ENCODE measurements around the gene PLEKHG2. TPM values are rescaled to one million over a fixed set of nuclear protein-coding genes. Genes with fewer than 3 reads are reported as not detected.

Gene PLEKHG2
- polyA plus RNA-seq, 12 donors = 26.4 to 86.4 (median 47.0) TPM; not detected in 1

Other genes with a start within 250 kb of the PLEKHG2 start
- gene NCCRP1, start 215.7 kb upstream of the PLEKHG2 start, polyA plus RNA-seq (ENCODE audit: insufficient read length in 12 of 12) = 1 to 10 TPM in 2 of 12 donors, under 1 TPM in 6, not detected in 4; 0.10 to 1.5 (median 0.17) TPM
- gene SYCN, start 208.4 kb upstream of the PLEKHG2 start, polyA plus RNA-seq (ENCODE audit: insufficient read length in 12 of 12) = not detected
- gene IFNL3, start 167.7 kb upstream of the PLEKHG2 start, polyA plus RNA-seq (ENCODE audit: insufficient read length in 12 of 12) = not detected
- gene IFNL4, start 163.8 kb upstream of the PLEKHG2 start, polyA plus RNA-seq (ENCODE audit: insufficient read length in 12 of 12) = under 1 TPM in 2 of 12 donors, not detected in 10; 0.12 to 0.17 TPM
- not detected for gene IFNL2, start 144.3 kb upstream of the PLEKHG2 start, polyA plus RNA-seq (ENCODE audit: insufficient read length in 12 of 12)
- not detected for gene IFNL1, start 116.3 kb upstream of the PLEKHG2 start, polyA plus RNA-seq (ENCODE audit: insufficient read length in 12 of 12)
- 1 to 10 TPM in 3 of 12 donors, under 1 TPM in 7, not detected in 2; 0.42 to 2.8 (median 0.61) TPM for gene LRFN1, start 91.8 kb upstream of the PLEKHG2 start, polyA plus RNA-seq (ENCODE audit: insufficient read length in 12 of 12)
- gene GMFG, start 76.6 kb upstream of the PLEKHG2 start, polyA plus RNA-seq (ENCODE audit: insufficient read length in 12 of 12) = 10 to 100 TPM in 11 of 12 donors, not detected in 1; 12.1 to 31.1 (median 17.8) TPM
- 100 to 1,000 TPM in 2 of 12 donors, 10 to 100 TPM in 9, not detected in 1; 57.9 to 191 (median 74.7) TPM for gene SAMD4B, start 70.2 kb upstream of the PLEKHG2 start, polyA plus RNA-seq (ENCODE audit: insufficient read length in 12 of 12)
- 10 to 100 TPM in 11 of 12 donors, not detected in 1; 33.0 to 65.6 (median 39.1) TPM for gene PAF1, start 21.6 kb upstream of the PLEKHG2 start, polyA plus RNA-seq (ENCODE audit: insufficient read length in 12 of 12)
- 10 to 100 TPM in 11 of 12 donors, not detected in 1; 14.8 to 35.2 (median 22.9) TPM for gene MED29, start 21.3 kb upstream of the PLEKHG2 start, polyA plus RNA-seq (ENCODE audit: insufficient read length in 12 of 12)
- gene ZFP36, start 5.8 kb upstream of the PLEKHG2 start, polyA plus RNA-seq (ENCODE audit: insufficient read length in 12 of 12) = 100 to 1,000 TPM in 4 of 12 donors, 10 to 100 TPM in 7, not detected in 1; 29.7 to 250 (median 69.4) TPM
- 1,000 to 10,000 TPM in 10 of 12 donors, 100 to 1,000 TPM in 1, not detected in 1; 937 to 1,979 (median 1,712) TPM for gene RPS16, start 23.3 kb downstream of the PLEKHG2 start, polyA plus RNA-seq (ENCODE audit: insufficient read length in 12 of 12)
- gene SUPT5H, start 32.9 kb downstream of the PLEKHG2 start, polyA plus RNA-seq (ENCODE audit: insufficient read length in 12 of 12) = 100 to 1,000 TPM in 1 of 12 donors, 10 to 100 TPM in 10, not detected in 1; 74.5 to 113 (median 82.6) TPM
- gene TIMM50, start 68.2 kb downstream of the PLEKHG2 start, polyA plus RNA-seq (ENCODE audit: insufficient read length in 12 of 12) = 10 to 100 TPM in 11 of 12 donors, not detected in 1; 41.6 to 61.9 (median 46.0) TPM
- under 1 TPM in 9 of 12 donors, not detected in 3; 0.08 to 0.25 (median 0.16) TPM for gene DLL3, start 86.3 kb downstream of the PLEKHG2 start, polyA plus RNA-seq (ENCODE audit: insufficient read length in 12 of 12)
- gene SELENOV, start 102.5 kb downstream of the PLEKHG2 start, polyA plus RNA-seq (ENCODE audit: insufficient read length in 12 of 12) = under 1 TPM in 2 of 12 donors, not detected in 10; 0.17 to 0.33 TPM
- 1 to 10 TPM in 11 of 12 donors, not detected in 1; 2.0 to 9.7 (median 2.5) TPM for gene EID2B, start 120.2 kb downstream of the PLEKHG2 start, polyA plus RNA-seq (ENCODE audit: insufficient read length in 12 of 12)
- 10 to 100 TPM in 7 of 12 donors, 1 to 10 TPM in 4, not detected in 1; 7.5 to 20.2 (median 10.8) TPM for gene EID2, start 127.5 kb downstream of the PLEKHG2 start, polyA plus RNA-seq (ENCODE audit: insufficient read length in 12 of 12)
- gene LGALS13, start 189.9 kb downstream of the PLEKHG2 start, polyA plus RNA-seq (ENCODE audit: insufficient read length in 12 of 12) = under 1 TPM in 1 of 12 donors, not detected in 11; 0.33 TPM
- gene LGALS16, start 243.2 kb downstream of the PLEKHG2 start, polyA plus RNA-seq (ENCODE audit: insufficient read length in 12 of 12) = not detected